K562 (cell line): ENCODE results near the gene ATMIN. TPM values are rescaled to one million over a fixed set of nuclear protein-coding genes. Genes with fewer than 3 reads are reported as not detected.

Experiments
- E2F3 ChIP-seq: fragments of 250-450 bp; sonication (Bioruptor Pico); IDR thresholded peaks from 2 replicates; pipeline ENCODE4 v1.4.0; 2020; ENCODE audit warnings: mild to moderate bottlenecking
- ETV1 ChIP-seq: fragments of 450-650 bp; conservative IDR thresholded peaks from 2 replicates; pipeline ENCODE4 v1.6.1; 2016; ENCODE audit warnings: missing genetic modification characterization, control low read depth, low read depth, missing compliant biosample characterization
- FOXK1 ChIP-seq: sonication (generic); formaldehyde crosslinking; IDR thresholded peaks from 2 replicates; pipeline ENCODE4 v1.8.0; 2022; ENCODE audit warnings: missing genetic modification reagents, mild to moderate bottlenecking, borderline replicate concordance
- HMG20B ChIP-seq: fragments of 250-450 bp; sonication (Bioruptor Pico); IDR thresholded peaks from 2 replicates; pipeline ENCODE4 v1.5.0; 2021; ENCODE audit warnings: mild to moderate bottlenecking
- JUN ChIP-seq, 2 experiments: sonication (generic) in 1 of 2; formaldehyde crosslinking in 1 of 2; IDR thresholded peaks; 2 replicates each; pipeline versions ENCODE4 v1.6.1 to v1.8.0; 2012 to 2022; ENCODE audit warnings: borderline replicate concordance in 2 of 2, mild to moderate bottlenecking in 2 of 2, improper control_type of control experiment in 1 of 2, low read depth in 1 of 2, low read length in 1 of 2, missing genetic modification reagents in 1 of 2
- NR2C2 ChIP-seq, 2 experiments: fragments of 200-800 bp in 1 of 2; sonication (Bioruptor generic) in 1 of 2; sonication (generic) in 1 of 2; formaldehyde crosslinking in 1 of 2; IDR thresholded peaks; 2 replicates each; pipeline versions ENCODE4 v1.6.1 to v1.8.0; 2016 to 2022; ENCODE audit warnings: mild to moderate bottlenecking in 1 of 2, missing compliant biosample characterization in 1 of 2, missing genetic modification characterization in 1 of 2, missing genetic modification reagents in 1 of 2
- polyA plus RNA-seq, 8 experiments: library from polyadenylated mRNA; depleted of rRNA in 4 of 8; stranded (reverse) in 5 of 8; unstranded in 3 of 8; fragments of >200 nt; fragmentation: Nextera tagmentation in 2 of 8; fragmentation: Illumina TruSeq in 1 of 8; extraction: Ambion mirVana in 2 of 8; extraction: Trizol in 1 of 8; gene quantifications; 2 replicates each; pipeline versions ENCODE4 v1.2.1 to v1.2.3, GENCODE V29; 2011 to 2014; ENCODE audit warnings: inconsistent platforms in 1 of 8, missing spikeins in 1 of 8
- total RNA-seq, 7 experiments: library from RNA; depleted of rRNA in 6 of 7; stranded (reverse); fragments of >200 nt in 6 of 7; fragmentation: Illumina TruSeq in 2 of 7; extraction: Trizol in 2 of 7; gene quantifications; 2 replicates each; pipeline versions ENCODE4 v1.2.1 to v1.2.3, GENCODE V29; 2011 to 2021; ENCODE audit warnings: low replicate concordance in 1 of 7
- TF ChIP-seq, protein P1 (sequence below): fragments of 250-450 bp; sonication (Bioruptor Pico); IDR thresholded peaks from 2 replicates; pipeline ENCODE4 v1.8.0; 2022; ENCODE audit warnings: inconsistent platforms
- TF ChIP-seq, protein P2 (sequence below): fragments of 450-650 bp; IDR thresholded peaks from 2 replicates; pipeline ENCODE4 v1.6.1; 2016

ATMIN gene
- total and polyA plus RNA-seq, 9 of the 15 experiments (the other 6 are each of a cell fraction or from before 2014, with no cell fraction given), result 6.7 to 40.9 (median 23.4) TPM

DNA sequence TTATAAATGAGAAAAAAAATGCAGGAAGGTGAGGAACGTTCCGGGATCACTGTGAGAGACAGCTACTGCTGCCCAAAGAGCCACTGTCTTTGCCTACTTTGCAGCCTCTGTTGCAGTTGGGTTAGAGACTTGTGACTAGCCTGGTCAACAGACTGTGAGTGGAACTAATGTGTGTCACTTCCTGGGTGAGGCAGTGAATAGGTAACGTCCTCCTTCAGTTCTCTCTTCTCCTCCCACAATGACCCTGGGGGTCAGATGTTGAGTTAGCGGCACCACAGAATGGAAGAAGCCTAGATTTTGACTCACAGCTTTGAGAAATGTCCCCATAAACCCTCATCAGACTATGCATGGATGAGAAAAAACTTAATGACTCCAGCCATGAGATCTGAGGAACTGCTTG, 36.2 kb downstream of the ATMIN start (continued):
- TF ChIP-seq, protein P1, sequence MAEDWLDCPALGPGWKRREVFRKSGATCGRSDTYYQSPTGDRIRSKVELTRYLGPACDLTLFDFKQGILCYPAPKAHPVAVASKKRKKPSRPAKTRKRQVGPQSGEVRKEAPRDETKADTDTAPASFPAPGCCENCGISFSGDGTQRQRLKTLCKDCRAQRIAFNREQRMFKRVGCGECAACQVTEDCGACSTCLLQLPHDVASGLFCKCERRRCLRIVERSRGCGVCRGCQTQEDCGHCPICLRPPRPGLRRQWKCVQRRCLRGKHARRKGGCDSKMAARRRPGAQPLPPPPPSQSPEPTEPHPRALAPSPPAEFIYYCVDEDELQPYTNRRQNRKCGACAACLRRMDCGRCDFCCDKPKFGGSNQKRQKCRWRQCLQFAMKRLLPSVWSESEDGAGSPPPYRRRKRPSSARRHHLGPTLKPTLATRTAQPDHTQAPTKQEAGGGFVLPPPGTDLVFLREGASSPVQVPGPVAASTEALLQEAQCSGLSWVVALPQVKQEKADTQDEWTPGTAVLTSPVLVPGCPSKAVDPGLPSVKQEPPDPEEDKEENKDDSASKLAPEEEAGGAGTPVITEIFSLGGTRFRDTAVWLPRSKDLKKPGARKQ, result no peak
- TF ChIP-seq ETV1 (tag), result peak; percentile 39; the same call in 1 of the 2 replicates
- peak; percentile 39; the same call in 1 of the 2 replicates for TF ChIP-seq JUN (IDR thresholded peaks at IDR 0.05; ENCODE audit: borderline replicate concordance, low read depth, low read length)
- TF ChIP-seq JUN (CRISPR knock-in tag; IDR thresholded peaks at IDR 0.05; ENCODE audit: borderline replicate concordance), result no peak
- TF ChIP-seq FOXK1, result no peak
- TF ChIP-seq HMG20B (CRISPR knock-in tag), result no peak
- no peak for TF ChIP-seq E2F3 (CRISPR knock-in tag)
- TF ChIP-seq NR2C2 (CRISPR knock-in tag; IDR thresholded peaks at IDR 0.05), result no peak
- TF ChIP-seq NR2C2 (tag; IDR thresholded peaks at IDR 0.05), result peak; percentile 67; the same call in 1 of the 2 replicates
- TF ChIP-seq, protein P2, sequence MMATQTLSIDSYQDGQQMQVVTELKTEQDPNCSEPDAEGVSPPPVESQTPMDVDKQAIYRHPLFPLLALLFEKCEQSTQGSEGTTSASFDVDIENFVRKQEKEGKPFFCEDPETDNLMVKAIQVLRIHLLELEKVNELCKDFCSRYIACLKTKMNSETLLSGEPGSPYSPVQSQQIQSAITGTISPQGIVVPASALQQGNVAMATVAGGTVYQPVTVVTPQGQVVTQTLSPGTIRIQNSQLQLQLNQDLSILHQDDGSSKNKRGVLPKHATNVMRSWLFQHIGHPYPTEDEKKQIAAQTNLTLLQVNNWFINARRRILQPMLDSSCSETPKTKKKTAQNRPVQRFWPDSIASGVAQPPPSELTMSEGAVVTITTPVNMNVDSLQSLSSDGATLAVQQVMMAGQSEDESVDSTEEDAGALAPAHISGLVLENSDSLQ, result peak; percentile 47; the same call in 1 of the 2 replicates
